Measurements from ENCODE around the gene ABCG1.

- no peak for TF ChIP-seq CTCF (IDR thresholded peaks at IDR 0.05; ENCODE audit: extremely low read depth in 1 of 2, insufficient read depth in 1 of 2, low read depth in 1 of 2, low read length in 2 of 2)
- TF ChIP-seq JUN (IDR thresholded peaks at IDR 0.05; ENCODE audit: borderline replicate concordance, insufficient read depth, insufficient read length, low read depth): no peak
- no peak for TF ChIP-seq POLR2A (IDR thresholded peaks at IDR 0.05; ENCODE audit: low read depth, low read length)
- no peak for TF ChIP-seq EZH2 (IDR thresholded peaks at IDR 0.05; ENCODE audit: borderline replicate concordance, low read depth, low read length, severe bottlenecking)
- TF ChIP-seq, protein P1, sequence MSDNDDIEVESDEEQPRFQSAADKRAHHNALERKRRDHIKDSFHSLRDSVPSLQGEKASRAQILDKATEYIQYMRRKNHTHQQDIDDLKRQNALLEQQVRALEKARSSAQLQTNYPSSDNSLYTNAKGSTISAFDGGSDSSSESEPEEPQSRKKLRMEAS (IDR thresholded peaks at IDR 0.05; ENCODE audit: insufficient read depth, insufficient read length): no peak
- TF ChIP-seq POLR2AphosphoS5 (IDR thresholded peaks at IDR 0.05; ENCODE audit: insufficient read depth, low read depth, low read length): no peak
Measured at GRCh38 chr21:42230178-42230577, 11.2 kb downstream of the ABCG1 start.

Data from endothelial cell of umbilical vein (primary cell).